HG02798 (cell line): ENCODE data around the gene PDCD2.
"Not testable (repeated sequence)": the region's sequence is repeated elsewhere in the genome, so short reads cannot be mapped to it uniquely, and the experiment has no call there.

Source experiments
- ATAC-seq: cut with Tn5 transposase; IDR thresholded peaks from one replicate; pipeline ENCODE4 v1.9.1; 2021; ENCODE audit warnings: mild to moderate bottlenecking; ENCODE audit not compliant: unreplicated experiment, poor library complexity

Gene PDCD2

GRCh38 chr6:170553534-170554012, 30.9 kb downstream of the PDCD2 start:
- peak; percentile 32 for ATAC-seq

- peak; percentile 63 for ATAC-seq
These were observed 31.5 kb downstream of the PDCD2 start, which contains the start of gene PSMB1 for GRCh38 chr6:170552765-170553533. PSMB1 (minus strand) TSS chr6:170553307; CDS start chr6:170553242, 65 bp downstream.

- no peak for ATAC-seq
These were observed 39.0 kb downstream of the PDCD2 start for GRCh38 chr6:170545405-170545804.

GRCh38 chr6:170542031-170542719, 42.3 kb downstream of the PDCD2 start:
- no peak for ATAC-seq

- no peak for ATAC-seq
These were observed 47.1 kb downstream of the PDCD2 start for GRCh38 chr6:170537329-170537728.

GRCh38 chr6:170536671-170537070, 47.8 kb downstream of the PDCD2 start:
- ATAC-seq: no peak

GRCh38 chr6:170535004-170535403, 49.4 kb downstream of the PDCD2 start:
- no peak for ATAC-seq

- no peak for ATAC-seq
These were observed 50.6 kb downstream of the PDCD2 start for GRCh38 chr6:170533792-170534191.

- ATAC-seq: no peak
These were observed 51.5 kb downstream of the PDCD2 start for GRCh38 chr6:170532867-170533488.

- ATAC-seq: peak; percentile 78
These were observed 54.5 kb downstream of the PDCD2 start for GRCh38 chr6:170529839-170530469.

GRCh38 chr6:170527995-170528394, 56.4 kb downstream of the PDCD2 start:
- not testable (repeated sequence) for ATAC-seq

GRCh38 chr6:170525795-170526194, 58.6 kb downstream of the PDCD2 start:
- no peak for ATAC-seq
